HepG2 (cell line): Measurements from ENCODE around the gene SH3PXD2A. TPM values are rescaled to one million over a fixed set of nuclear protein-coding genes. Genes with fewer than 3 reads are reported as not detected.

Experiments
- ATAC-seq: fragments of 200-7000 bp; cut with Tn5 transposase; 3 replicates; pipeline ENCODE4 v1.9.1; 2020; ENCODE audit warnings: mild to moderate bottlenecking, moderate library complexity
- BruUV-seq: library from RNA; stranded (reverse); fragments of 400-500 nt; replicated peaks from 2 replicates; lab custom pipeline; 2021; lab: Mats Ljungman, UMichigan
- CTCF ChIA-PET: fragments of 300-600 bp; formaldehyde crosslinking; extraction: SDS; loops from one replicate; lab custom pipeline; 2021; ENCODE audit warnings: low total read pairs, inconsistent platforms, low intra/inter-chr PET ratio; lab: Yijun Ruan, JAX
- POLR2A ChIA-PET: fragments of 350-600 bp; sonication (Branson Sonifier 250); formaldehyde crosslinking; loops from one replicate; lab custom pipeline; 2020; ENCODE audit warnings: antibody characterized with exemption, inconsistent platforms; lab: Yijun Ruan, JAX
- DNase-seq: peaks from one replicate; pipeline ENCODE4 v3.0.0-alpha.2; 2015; ENCODE audit warnings: low spot score
- FAIRE-seq: peaks from 3 replicates; lab custom pipeline; 2011; peaks lifted over from hg19 to GRCh38; lab: Jason Lieb, UNC
- H2AFZ ChIP-seq: one replicate; pipeline ENCODE4 v1.6.1; 2011; ENCODE audit warnings: low read length, inconsistent platforms
- H3K27ac ChIP-seq: fragments of 300-600 bp; 3 replicates; pipeline ENCODE4 v1.8.0; 2011; ENCODE audit warnings: mixed run types, mild to moderate bottlenecking, mixed read lengths, low read length, inconsistent platforms; ENCODE audit not compliant: insufficient read depth; ENCODE audit errors: extremely low read length
- H3K27me3 ChIP-seq, 2 experiments: fragments of 200-600 bp in 1 of 2; 2 replicates in 1 of 2; 3 replicates in 1 of 2; pipeline versions ENCODE4 v1.6.0 to v1.8.0; 2011; ENCODE audit warnings: low read length in 2 of 2, mild to moderate bottlenecking in 2 of 2, moderate library complexity in 2 of 2, inconsistent platforms in 1 of 2; ENCODE audit not compliant: insufficient read depth in 2 of 2, control insufficient read depth in 1 of 2
- H3K36me3 ChIP-seq, 2 experiments: fragments of 200-600 bp in 1 of 2; replicated peaks in 1 of 2; 2 replicates in 1 of 2; 3 replicates in 1 of 2; pipeline versions ENCODE4 v1.5.1 to v1.8.0; 2011; ENCODE audit warnings: low read length in 2 of 2, inconsistent platforms in 1 of 2; ENCODE audit not compliant: insufficient read depth in 2 of 2, control insufficient read depth in 1 of 2
- H3K4me1 ChIP-seq: 2 replicates; pipeline ENCODE4 v1.5.1; 2012; ENCODE audit warnings: low read length, inconsistent platforms; ENCODE audit not compliant: insufficient read depth
- H3K4me2 ChIP-seq: 2 replicates; pipeline ENCODE4 v1.6.0; 2011; ENCODE audit warnings: low read depth, low read length, inconsistent platforms
- H3K4me3 ChIP-seq, 3 experiments: fragments of 200-600 bp in 1 of 3; sonication (generic), shearing (Covaris generic) in 1 of 3; replicated peaks in 1 of 3; 2 replicates each; pipeline ENCODE4 v1.5.1; 2011 to 2016; ENCODE audit warnings: low read length in 3 of 3, inconsistent platforms in 2 of 3, low read depth in 2 of 3, mild to moderate bottlenecking in 2 of 3, control low read depth in 1 of 3, mixed read lengths in 1 of 3; ENCODE audit not compliant: insufficient read depth in 1 of 3
- H3K79me2 ChIP-seq: one replicate; pipeline ENCODE4 v1.6.1; 2011; ENCODE audit warnings: low read length, inconsistent platforms; ENCODE audit not compliant: insufficient read depth
- H3K9ac ChIP-seq: 2 replicates; pipeline ENCODE4 v1.6.0; 2011; ENCODE audit warnings: mild to moderate bottlenecking, low read depth, low read length, inconsistent platforms; ENCODE audit not compliant: insufficient read depth
- H3K9me3 ChIP-seq: 2 replicates; pipeline ENCODE4 v1.5.1; 2012; ENCODE audit warnings: mild to moderate bottlenecking, low read length
- H4K20me1 ChIP-seq: 2 replicates; pipeline ENCODE4 v1.6.0; 2011; ENCODE audit warnings: inconsistent platforms, mild to moderate bottlenecking, low read length, moderate library complexity; ENCODE audit not compliant: insufficient read depth
- DRAP1 ChIP-seq: IDR thresholded peaks from 2 replicates; pipeline ENCODE4 v1.6.1; 2016; ENCODE audit warnings: missing genetic modification reagents, missing compliant biosample characterization
- ETV5 ChIP-seq: IDR thresholded peaks from 2 replicates; pipeline ENCODE4 v1.6.1; 2018; ENCODE audit warnings: missing biosample characterization, missing genetic modification reagents, inconsistent platforms, borderline replicate concordance
- GRHL1 ChIP-seq: sonication (generic); formaldehyde crosslinking; conservative IDR thresholded peaks from 2 replicates; pipeline ENCODE4 v1.8.0; 2022; ENCODE audit warnings: missing genetic modification reagents
- LBX2 ChIP-seq: sonication (generic); formaldehyde crosslinking; IDR thresholded peaks from 2 replicates; pipeline ENCODE4 v1.5.0; 2020; ENCODE audit warnings: missing genetic modification reagents, mild to moderate bottlenecking, borderline replicate concordance
- MEIS1 ChIP-seq: sonication (generic); formaldehyde crosslinking; IDR thresholded peaks from 2 replicates; pipeline ENCODE4 v1.9.0; 2021; ENCODE audit warnings: mild to moderate bottlenecking, missing genetic modification reagents, moderate library complexity, borderline replicate concordance
- POLR2A ChIP-seq, 2 experiments: IDR thresholded peaks; 2 replicates each; pipeline ENCODE4 v1.6.1; 2011; ENCODE audit warnings: low read depth in 2 of 2, low read length in 2 of 2, mild to moderate bottlenecking in 1 of 2, moderate library complexity in 1 of 2; ENCODE audit not compliant: insufficient read depth in 1 of 2
- RXRB ChIP-seq: IDR thresholded peaks from 2 replicates; pipeline ENCODE4 v1.6.1; 2016; ENCODE audit warnings: borderline replicate concordance, missing genetic modification reagents, missing compliant biosample characterization
- SALL1 ChIP-seq: sonication (generic); formaldehyde crosslinking; IDR thresholded peaks from 2 replicates; pipeline ENCODE4 v1.8.0; 2022; ENCODE audit warnings: mild to moderate bottlenecking, missing genetic modification reagents
- TFE3 ChIP-seq: IDR thresholded peaks from 2 replicates; pipeline ENCODE4 v1.6.1; 2016
- ZFP90 ChIP-seq: sonication (generic); formaldehyde crosslinking; IDR thresholded peaks from 2 replicates; pipeline ENCODE4 v1.8.0; 2022; ENCODE audit warnings: missing genetic modification reagents, mild to moderate bottlenecking, inconsistent platforms, borderline replicate concordance
- ZFYVE20 ChIP-seq: sonication (generic); formaldehyde crosslinking; IDR thresholded peaks from 2 replicates; pipeline ENCODE4 v1.8.0; 2023; ENCODE audit warnings: low read depth, mild to moderate bottlenecking, moderate library complexity, missing genetic modification reagents, borderline replicate concordance
- ZNF274 ChIP-seq: sonication (generic); formaldehyde crosslinking; IDR thresholded peaks from 2 replicates; pipeline ENCODE4 v1.5.1; 2020; ENCODE audit warnings: mild to moderate bottlenecking, missing genetic modification reagents
- ZNF558 ChIP-seq: sonication (generic); formaldehyde crosslinking; IDR thresholded peaks from 2 replicates; pipeline ENCODE4 v1.9.0; 2022; ENCODE audit warnings: mild to moderate bottlenecking, missing genetic modification reagents, borderline replicate concordance
- ZNF572 ChIP-seq: sonication (generic); formaldehyde crosslinking; IDR thresholded peaks from 2 replicates; pipeline ENCODE4 v1.5.1; 2020; ENCODE audit warnings: mild to moderate bottlenecking, missing genetic modification reagents
- ZNF670 ChIP-seq: sonication (generic); formaldehyde crosslinking; IDR thresholded peaks from 2 replicates; pipeline ENCODE4 v1.8.0; 2022; ENCODE audit warnings: mild to moderate bottlenecking, missing genetic modification reagents, borderline replicate concordance
- ZNF788 ChIP-seq: sonication (generic); formaldehyde crosslinking; IDR thresholded peaks from 2 replicates; pipeline ENCODE4 v1.5.0; 2020; ENCODE audit warnings: mild to moderate bottlenecking, missing genetic modification reagents, borderline replicate concordance
- ZSCAN21 ChIP-seq: sonication (generic); formaldehyde crosslinking; IDR thresholded peaks from 2 replicates; pipeline ENCODE4 v1.8.0; 2022; ENCODE audit warnings: mild to moderate bottlenecking, missing genetic modification reagents, moderate library complexity, borderline replicate concordance
- WGBS: methylation state at CpG from one replicate; pipeline ENCODE4 v1.1.6; 2017; ENCODE audit warnings: low lambda C conversion rate; 5-methylcytosine and 5-hydroxymethylcytosine counted together
- in situ Hi-C: cut with HindIII; loops from 2 replicates; pipeline ENCODE4 v1.10.0; 2017; ENCODE audit warnings: low pct_unique_long_range_greater_than_20kb; ENCODE audit not compliant: extremely low pct_ligation_motif_present
- intact Hi-C: fragments of 100-400 bp; cut with micrococcal nuclease; formaldehyde crosslinking; loops from one replicate; pipeline ENCODE4 v1.10.0; 2022; ENCODE audit not compliant: unreplicated experiment
- polyA plus RNA-seq, 8 experiments: library from polyadenylated mRNA; depleted of rRNA in 3 of 8; stranded (reverse) in 7 of 8; unstranded in 1 of 8; fragments of >200 nt; fragmentation: Illumina TruSeq in 4 of 8; extraction: Trizol in 4 of 8; gene quantifications; 2 replicates each; pipeline versions ENCODE4 v1.2.1 to v1.2.3, GENCODE V29; 2011 to 2016; ENCODE audit warnings: low read depth in 4 of 8, missing spikeins in 1 of 8, mixed read lengths in 1 of 8; ENCODE audit not compliant: insufficient read depth in 1 of 8
- total RNA-seq, 5 experiments: library from RNA; depleted of rRNA; stranded (reverse); fragments of >200 nt; fragmentation: Illumina TruSeq; extraction: Trizol; gene quantifications; 2 replicates each; pipeline ENCODE4 v1.2.3, GENCODE V29; 2016; ENCODE audit warnings: low read depth in 1 of 5

Gene SH3PXD2A
- total and polyA plus RNA-seq, 2 of the 13 experiments (the other 11 are each of a cell fraction or from before 2014, with no cell fraction given), result 11.1 to 11.3 TPM

GRCh38 chr10:103855852-103856796, 748 bp upstream of the SH3PXD2A start:
- DNase-seq (peak; percentile 52), ATAC-seq (peak; percentile 72), FAIRE-seq (no peak)
- no peaks in the 10 kb centered on the region; a peak in 1 of 5 replicates for H3K27me3 ChIP-seq
- no peaks in the 10 kb centered on the region for H3K9me3 ChIP-seq
- peaks cover 4 to 14% of the 10 kb centered on the region in 2 experiments; a peak in 3 of 5 replicates for H3K36me3 ChIP-seq
- H3K4me2 ChIP-seq, result peak overlapping the region; percentile 86
- TSS peak; percentile 70 for BruUV-seq
- intact Hi-C loops (loop anchor here (1.0 kb wide), 1 partner anchor 97 kb away; no protein-coding TSS in a partner anchor), in situ Hi-C loops (loop anchor here (5.0 kb wide), 2 partner anchors 64 to 144 kb away; no protein-coding TSS in a partner anchor)
- ChIA-PET POLR2A (interaction anchor here (0.9 to 6.8 kb wide), 11 partner anchors 8 to 197 kb away, joined by 3 to 107 read pairs (median 6); no protein-coding TSS in a partner anchor), CTCF (interaction anchor here (1.5 kb wide), 1 partner anchor 142 kb away, joined by 5 read pairs; no protein-coding TSS in a partner anchor)
- H3K4me1 ChIP-seq, result peaks cover 62% of the 10 kb centered on the region
- no peak overlapping the region for H2AFZ ChIP-seq
- peaks cover 39% of the 10 kb centered on the region for H3K79me2 ChIP-seq
- peak overlapping the region; percentile 87 to 93 (median 92) for H3K4me3 ChIP-seq
- H3K27ac ChIP-seq, result peak overlapping the region; percentile 76
- WGBS, result 4% methylated on average over 25 of the region's 34 CpGs
- peaks cover 19% of the 10 kb centered on the region for H4K20me1 ChIP-seq
- peak overlapping the region; percentile 68 for H3K9ac ChIP-seq
- TF ChIP-seq ZNF274 (CRISPR knock-in tag), result 0 out of 2 replicates have a peak, but pooled peaks have one; percentile 18
- no peak for TF ChIP-seq ZFYVE20
- peak; percentile 70; the same call in 1 of the 2 replicates for TF ChIP-seq TFE3
- peak; percentile 88 for TF ChIP-seq RXRB
- peak; percentile 38; the same call in 1 of the 2 replicates for TF ChIP-seq ZNF788 (CRISPR knock-in tag)
- TF ChIP-seq LBX2 (CRISPR knock-in tag), result no peak
- peak; percentile 45; the same call in 1 of the 2 replicates for TF ChIP-seq MEIS1 (CRISPR knock-in tag)
- no peak for TF ChIP-seq GRHL1 (CRISPR knock-in tag)
- peak; percentile 91; the same call in 1 of the 2 replicates for TF ChIP-seq ETV5
- peak; percentile 63; the same call in 1 of the 2 replicates for TF ChIP-seq ZSCAN21 (CRISPR knock-in tag)
- TF ChIP-seq SALL1 (CRISPR knock-in tag), result peak; percentile 92
- TF ChIP-seq ZNF558 (CRISPR knock-in tag), result no peak
- TF ChIP-seq DRAP1 (CRISPR knock-in tag), result peak; percentile 68
- 0 out of 2 replicates have a peak, but pooled peaks have one; percentile 25 for TF ChIP-seq ZNF572 (CRISPR knock-in tag)
- TF ChIP-seq ZNF670 (CRISPR knock-in tag), result peak; percentile 80; the same call in 1 of the 2 replicates
- TF ChIP-seq ZFP90 (CRISPR knock-in tag), result 0 out of 2 replicates have a peak, but pooled peaks have one; percentile 48
- peak; percentile 21 to 42; a peak in 2 of 4 replicates for TF ChIP-seq POLR2A (IDR thresholded peaks at IDR 0.05; ENCODE audit: insufficient read depth in 1 of 2, low read depth in 2 of 2, low read length in 2 of 2)
